Dermis blood vessel endothelial cell (primary cell): ENCODE results near the gene LRMDA. TPM values are rescaled to one million over a fixed set of nuclear protein-coding genes. Genes with fewer than 3 reads are reported as not detected.
"Not testable (repeated sequence)": the region's sequence is repeated elsewhere in the genome, so short reads cannot be mapped to it uniquely, and the experiment has no call there.

ENCODE experiments used
- DNase-seq: peaks from one replicate; pipeline ENCODE4 v3.0.0; 2010
- total RNA-seq: library from RNA; depleted of rRNA; stranded (reverse); fragments of >200 nt; gene quantifications from 2 replicates; pipeline ENCODE4 v1.2.3, GENCODE V29; 2014

Gene LRMDA
- total RNA-seq, 1 donor from 2014 or later: 27.4 TPM

- no peak for DNase-seq
Measured at GRCh38 chr10:76583711-76584161, 1152.3 kb downstream of the LRMDA start.

- DNase-seq: not testable (repeated sequence)
Measured at GRCh38 chr10:76584466-76584865, 1153.0 kb downstream of the LRMDA start.

Other genes with a start within 250 kb of the LRMDA start
- 174 and 191 TPM in 2 replicates for gene VDAC2, start 220.8 kb upstream of the LRMDA start, total RNA-seq
- 15.9 and 23.0 TPM in 2 replicates for gene COMTD1, start 195.7 kb upstream of the LRMDA start, total RNA-seq
- 0.68 and 1.2 TPM in 2 replicates for gene ZNF503, start 29.9 kb upstream of the LRMDA start, total RNA-seq